DMS 273 (cell line): ENCODE measurements around the gene ALDH9A1.
A peak's percentile ranks its signal among the peaks of the same experiment; 100 is the strongest.
"Not testable (repeated sequence)": the region's sequence is repeated elsewhere in the genome, so short reads cannot be mapped to it uniquely, and the experiment has no call there.

Experiments
- DNase-seq: peaks from one replicate; lab custom pipeline; 2025; ENCODE audit not compliant: unreplicated experiment; lab: John Stamatoyannopoulos, UW

The ALDH9A1 gene

DNA sequence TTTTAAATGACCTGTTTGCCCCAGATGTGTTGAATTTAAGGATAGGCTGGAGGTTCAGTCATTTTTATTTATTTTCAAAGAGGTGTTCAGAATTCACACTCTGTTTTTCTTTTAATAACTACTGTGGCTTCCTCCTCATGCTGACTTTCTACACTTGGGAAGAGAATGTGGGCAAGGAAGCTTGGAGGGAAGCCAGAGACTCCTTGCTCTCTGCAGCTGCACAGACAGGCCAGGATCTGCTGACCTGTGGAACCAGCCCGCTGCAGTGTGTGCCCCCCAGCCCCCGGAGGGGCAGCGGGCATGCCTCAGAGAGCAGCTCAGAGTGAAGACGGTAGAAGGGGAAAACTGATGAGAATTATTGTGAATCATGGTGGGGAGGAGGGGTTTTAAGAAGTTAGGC lies 50.4 kb downstream of the ALDH9A1 start:
- DNase-seq = no peak

DNA sequence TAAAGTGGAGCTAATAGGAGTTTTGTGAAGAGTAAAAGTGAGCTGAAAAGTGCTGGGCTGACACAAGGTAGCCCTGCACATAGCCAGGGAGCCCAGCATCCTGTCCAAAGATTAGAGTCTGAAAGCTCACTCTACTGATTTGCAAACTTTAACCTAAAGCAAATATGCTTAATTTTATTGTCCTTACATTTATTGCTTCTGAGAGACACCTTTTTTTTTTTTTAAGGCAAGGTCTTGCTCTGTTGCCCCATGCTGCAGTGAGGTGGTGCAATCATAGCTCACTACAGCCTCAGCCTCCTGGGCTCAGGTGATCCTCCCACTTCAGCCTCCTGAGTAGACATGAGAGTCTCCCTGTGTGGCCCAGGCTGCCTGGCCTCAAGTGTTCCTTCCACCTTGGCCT lies 50.8 kb downstream of the ALDH9A1 start:
- DNase-seq = no peak

DNA sequence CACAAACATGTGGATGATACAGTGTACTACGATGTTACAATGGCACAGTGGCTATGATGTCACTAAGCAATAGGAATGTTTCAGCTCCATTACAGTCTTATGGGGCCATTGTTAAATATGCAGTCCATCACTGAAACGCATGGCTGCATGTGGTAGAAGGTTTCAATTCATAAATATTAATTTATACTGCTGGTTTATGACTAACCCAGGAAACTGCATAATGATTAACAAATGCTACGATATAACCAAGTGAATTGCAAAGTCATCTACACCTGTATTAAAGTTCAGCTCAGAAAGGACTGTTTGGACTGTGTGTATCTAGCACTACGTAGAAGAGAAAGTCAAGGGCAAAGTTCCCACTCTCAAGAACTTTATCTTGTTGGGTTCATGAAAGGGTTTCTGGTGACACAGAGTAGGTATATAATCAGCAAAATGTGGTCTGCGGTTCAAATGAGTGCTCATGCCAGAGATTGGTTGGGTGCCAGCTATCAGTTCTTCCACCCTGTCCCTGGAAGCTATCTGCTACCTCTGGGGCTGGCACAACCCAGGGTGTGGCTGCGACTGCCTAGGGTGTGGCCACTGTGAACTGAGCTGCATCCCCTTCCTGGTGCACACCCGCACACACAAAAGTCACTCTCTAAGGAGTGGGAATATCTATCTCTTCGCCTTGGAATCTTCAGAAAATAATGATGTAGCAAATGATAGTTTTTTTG lies 52.6 kb downstream of the ALDH9A1 start:
- peak; percentile 19 for DNase-seq

DNA sequence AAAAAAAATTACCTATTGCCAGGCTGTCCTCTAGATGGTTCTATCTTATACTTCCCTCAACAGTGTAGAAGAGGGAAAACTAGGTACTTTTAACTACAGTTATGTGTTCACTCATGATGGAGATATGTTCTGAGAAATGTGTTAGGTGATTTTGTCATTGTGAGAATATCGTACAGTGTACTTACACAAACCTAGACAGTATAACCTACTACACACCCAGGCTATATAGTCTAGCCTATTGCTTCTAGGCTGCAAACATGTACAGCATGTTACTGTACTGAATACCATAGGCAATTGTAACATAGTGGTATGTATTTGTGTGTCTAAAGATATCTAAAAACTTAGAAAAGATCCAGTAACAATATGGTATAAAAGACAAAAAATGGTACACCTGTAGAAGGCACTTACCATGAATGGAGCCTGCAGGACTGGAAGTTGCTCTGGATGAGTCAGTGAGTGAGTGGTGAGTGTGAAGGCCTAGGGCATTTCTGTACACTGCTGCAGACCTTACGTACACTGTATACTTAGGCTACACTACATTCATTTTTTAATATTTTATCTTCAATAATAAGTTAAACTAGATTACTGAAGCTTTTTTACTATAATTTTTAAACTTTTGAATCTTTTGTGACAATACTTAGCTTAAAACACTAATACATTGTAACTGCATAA lies 54.2 kb downstream of the ALDH9A1 start:
- no peak for DNase-seq

DNA sequence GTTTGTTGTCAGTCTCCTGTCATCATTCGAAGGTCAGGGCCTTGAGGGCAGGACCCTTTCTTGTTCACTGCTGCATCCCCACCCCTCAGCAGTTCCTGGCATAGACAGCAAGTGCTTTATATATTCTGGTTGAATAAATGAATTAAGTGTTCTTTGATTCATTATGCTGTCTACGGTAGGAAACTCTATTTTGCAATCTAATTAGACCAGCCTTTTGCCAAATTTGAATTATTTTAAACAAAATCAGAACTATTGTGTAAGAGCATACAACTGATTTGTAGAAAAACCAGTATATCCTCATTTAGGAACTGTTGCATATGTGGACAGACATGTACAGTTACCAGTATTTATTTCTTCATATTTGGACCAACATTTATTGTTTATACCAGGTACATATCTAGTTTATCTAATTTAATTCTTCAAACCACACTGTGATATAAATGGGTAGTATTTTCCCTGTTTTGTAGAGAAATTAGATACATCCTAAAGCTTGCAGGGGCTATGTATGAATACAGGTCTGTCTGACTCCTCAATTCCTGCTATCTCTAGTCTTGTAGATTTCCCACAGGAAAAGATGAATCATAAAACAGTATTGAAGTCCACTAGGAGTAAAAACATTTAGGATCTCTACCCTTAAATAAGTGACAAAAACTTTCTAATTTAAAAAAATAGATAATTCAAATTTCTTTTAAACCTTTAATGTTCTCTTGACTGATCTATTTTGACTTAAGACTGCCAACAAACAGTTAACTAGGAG lies 57.0 kb downstream of the ALDH9A1 start:
- DNase-seq = no peak

DNA sequence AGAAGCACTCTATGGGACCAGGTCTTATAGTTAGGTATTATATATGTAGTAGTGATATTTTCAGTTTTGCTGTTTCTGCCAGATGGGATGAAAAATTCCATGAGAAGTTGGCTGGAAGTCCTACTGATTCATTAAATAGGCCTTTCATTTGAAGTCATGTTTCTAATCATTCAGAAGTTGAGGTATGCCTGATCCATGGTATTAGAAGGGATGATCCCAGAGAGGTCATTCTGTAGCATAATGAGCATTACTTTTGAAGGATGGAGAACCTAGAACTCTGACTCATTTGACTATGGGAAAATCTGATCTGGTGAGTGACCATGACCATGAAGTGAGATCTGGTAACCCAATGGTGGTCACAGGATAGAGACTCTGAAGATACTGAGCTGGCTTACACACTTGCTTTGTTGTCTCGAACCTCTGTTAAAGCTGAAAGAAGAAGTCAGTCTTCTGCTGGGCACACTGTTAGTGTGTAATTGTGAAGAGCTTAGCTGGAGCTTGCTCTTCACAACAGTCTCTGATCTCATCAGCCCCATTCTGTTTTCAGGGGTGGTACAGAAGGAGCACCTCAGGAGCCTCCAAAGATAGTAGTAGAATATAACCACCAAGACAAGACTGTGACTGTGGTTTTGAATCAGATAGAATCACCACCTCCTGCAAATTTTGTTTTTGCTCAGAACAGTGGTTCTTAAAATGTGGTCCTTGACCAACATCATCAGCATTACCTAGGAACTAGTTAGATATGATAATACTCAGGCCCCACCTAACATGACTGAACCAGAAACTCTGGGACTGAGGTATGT lies 58.3 kb downstream of the ALDH9A1 start:
- no peak for DNase-seq

DNA sequence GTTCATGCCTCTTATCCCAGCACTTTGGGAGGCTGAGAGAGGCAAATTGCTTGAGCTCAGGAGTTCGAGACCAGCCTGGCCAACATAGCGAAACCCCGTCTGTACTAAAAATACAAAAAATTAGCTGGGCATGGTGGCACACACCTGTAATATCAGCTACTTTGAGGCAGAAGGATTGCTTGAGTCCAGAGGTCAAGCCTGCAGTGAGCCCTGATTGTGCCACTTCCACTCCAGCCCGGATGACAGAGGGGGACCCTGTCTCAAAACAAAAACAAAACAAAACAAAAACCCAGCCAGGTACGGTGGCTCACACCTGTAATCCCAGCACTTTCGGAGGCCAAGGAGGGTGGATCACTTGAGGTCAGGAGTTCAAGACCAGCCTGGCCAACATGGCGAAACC lies 60.2 kb downstream of the ALDH9A1 start:
- not testable (repeated sequence) for DNase-seq

DNA sequence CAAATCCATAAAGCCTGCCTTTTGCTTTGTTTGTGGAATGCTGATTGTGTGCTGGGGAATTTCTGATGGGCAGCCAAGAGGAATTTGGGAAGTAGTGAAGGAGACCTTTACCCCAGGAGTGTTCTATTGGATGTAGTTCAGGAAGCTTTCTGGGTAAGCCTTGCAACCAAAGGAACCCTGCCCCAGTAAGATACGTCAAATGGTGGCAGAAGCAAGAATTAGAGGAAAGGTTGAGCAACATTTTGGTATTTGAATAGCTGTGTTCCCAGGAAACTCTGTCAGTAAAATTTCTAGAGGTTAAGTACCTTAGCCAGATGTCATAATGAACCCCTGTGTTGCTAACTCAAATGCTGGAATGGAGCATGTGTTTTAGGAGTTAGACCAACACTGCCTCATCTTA lies 60.9 kb downstream of the ALDH9A1 start:
- no peak for DNase-seq

DNA sequence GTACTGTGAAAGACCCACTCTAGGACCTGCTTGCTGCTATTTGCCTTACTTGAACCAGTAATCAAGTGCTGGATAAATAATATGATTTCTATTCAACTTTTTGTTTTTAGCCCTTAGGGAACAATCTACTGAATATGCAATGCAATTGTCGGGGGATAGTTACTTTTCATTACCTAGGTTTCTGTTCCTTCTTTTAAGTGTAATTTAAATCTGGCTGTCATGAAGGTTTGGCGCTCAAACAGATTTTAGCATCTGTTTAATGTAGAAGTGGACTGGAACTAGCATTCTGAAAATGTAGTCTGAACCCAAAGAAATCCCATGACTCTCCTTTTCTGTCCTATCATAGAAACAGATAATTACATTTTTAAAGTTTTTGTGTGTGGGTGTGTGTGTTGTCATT lies 62.5 kb downstream of the ALDH9A1 start:
- no peak for DNase-seq

DNA sequence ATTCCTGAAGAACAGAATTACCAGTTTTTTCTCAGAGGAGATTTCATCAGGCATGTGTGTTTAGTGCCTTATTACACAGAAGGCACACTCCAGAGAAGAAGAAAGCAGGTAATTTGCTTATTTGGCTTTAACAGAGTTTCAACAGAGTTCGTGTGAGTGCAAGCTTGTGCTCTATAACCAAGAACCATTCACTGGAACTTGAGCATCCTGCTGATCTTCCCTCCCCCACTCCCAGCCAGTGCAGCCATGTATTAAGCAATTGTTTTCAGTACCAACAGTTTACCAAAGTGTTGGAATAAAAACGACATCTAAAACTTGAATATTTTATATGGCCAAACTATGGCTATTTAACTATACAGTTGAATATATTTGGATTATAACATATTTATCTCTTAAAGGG lies 63.0 kb downstream of the ALDH9A1 start:
- DNase-seq = no peak

DNA sequence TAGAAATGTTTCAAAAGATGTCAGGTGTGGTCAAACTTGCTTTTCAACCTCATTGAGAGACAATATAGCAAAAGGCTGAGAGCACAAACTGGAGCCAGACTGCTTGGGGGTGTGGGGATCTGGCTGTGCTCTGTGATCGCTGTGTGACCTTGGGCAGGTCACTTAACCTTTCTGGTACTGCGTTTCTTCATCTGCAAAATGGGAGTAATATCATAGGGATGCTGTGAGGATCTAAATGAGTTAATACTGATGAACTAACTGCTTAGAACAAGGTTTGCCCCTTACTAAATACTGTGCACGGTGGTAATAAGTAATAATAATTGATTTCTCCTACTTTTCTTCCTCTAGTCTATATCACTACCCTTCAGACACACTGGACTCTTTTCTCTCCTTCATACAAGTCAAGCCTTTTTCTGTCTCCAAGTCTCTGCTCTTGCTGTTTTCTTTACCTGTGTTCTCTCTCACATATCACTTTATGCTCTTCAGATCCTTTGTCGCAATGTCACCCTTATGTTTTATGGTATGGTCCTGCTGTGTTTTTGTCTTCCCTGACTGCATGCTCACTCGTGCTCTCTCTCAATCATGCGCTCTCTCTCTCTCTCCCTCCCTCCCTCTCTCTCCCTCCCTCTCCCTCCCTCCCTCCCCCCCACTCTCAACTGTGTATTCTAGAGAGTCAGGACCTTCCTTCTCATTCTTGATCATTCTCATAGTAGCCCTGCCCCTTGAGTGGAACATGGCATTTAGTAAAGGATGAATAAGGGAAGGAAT lies 64.0 kb downstream of the ALDH9A1 start:
- no peak for DNase-seq

DNA sequence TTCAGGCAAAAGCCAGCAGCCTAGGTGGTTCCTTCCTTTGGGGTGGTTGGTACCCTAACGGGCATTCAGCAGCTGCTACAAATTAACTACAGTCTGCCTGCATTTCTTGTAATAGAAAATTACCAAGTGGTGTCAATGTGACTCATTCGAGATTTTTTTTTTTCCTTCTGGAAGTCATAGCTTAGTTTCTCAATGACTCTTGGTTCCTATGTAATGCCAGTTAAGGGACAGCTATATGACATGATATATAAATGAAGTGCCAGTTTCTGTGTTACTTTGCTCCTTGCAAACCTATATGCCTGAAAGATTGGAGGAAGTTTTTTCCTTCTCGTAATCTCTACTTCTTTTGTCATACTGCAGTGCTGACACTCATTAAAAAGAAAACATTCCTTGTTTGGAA lies 64.7 kb downstream of the ALDH9A1 start:
- no peak for DNase-seq

DNA sequence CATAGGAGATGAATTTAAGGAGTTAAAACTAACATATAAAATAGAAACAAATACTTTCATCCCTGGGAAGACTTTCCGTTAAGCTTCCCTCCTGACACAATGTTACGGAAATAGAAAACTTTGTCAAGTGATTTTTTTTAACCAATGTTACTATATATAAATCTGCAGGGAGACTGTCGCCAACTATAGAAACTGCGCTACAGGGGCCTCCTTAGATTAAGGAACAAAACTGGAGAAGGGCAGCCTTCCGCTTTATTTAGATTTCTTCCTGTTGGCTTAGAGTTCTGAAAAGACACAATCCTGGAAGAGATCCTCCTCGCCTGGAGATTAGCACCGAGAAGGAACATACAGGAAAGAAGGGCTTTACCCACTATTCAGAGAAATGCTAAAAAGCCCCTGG lies 65.9 kb downstream of the ALDH9A1 start:
- no peak for DNase-seq

DNA sequence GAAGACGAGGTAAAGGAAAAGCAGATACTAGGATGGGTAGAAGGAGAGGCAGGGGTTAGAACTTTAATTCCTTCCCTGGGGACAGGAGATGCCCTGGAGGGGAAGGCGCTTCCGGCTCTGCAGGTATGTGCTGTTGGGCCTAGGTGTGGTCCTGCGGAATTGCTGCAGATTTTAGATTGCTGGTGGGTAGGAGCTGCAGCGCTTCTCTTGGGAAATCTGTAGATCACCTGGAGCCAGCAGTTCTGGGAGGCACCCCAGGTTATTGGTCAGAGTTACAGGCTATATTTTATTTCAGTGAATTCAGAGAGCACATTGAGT lies 66.3 kb downstream of the ALDH9A1 start:
- DNase-seq = no peak

DNA sequence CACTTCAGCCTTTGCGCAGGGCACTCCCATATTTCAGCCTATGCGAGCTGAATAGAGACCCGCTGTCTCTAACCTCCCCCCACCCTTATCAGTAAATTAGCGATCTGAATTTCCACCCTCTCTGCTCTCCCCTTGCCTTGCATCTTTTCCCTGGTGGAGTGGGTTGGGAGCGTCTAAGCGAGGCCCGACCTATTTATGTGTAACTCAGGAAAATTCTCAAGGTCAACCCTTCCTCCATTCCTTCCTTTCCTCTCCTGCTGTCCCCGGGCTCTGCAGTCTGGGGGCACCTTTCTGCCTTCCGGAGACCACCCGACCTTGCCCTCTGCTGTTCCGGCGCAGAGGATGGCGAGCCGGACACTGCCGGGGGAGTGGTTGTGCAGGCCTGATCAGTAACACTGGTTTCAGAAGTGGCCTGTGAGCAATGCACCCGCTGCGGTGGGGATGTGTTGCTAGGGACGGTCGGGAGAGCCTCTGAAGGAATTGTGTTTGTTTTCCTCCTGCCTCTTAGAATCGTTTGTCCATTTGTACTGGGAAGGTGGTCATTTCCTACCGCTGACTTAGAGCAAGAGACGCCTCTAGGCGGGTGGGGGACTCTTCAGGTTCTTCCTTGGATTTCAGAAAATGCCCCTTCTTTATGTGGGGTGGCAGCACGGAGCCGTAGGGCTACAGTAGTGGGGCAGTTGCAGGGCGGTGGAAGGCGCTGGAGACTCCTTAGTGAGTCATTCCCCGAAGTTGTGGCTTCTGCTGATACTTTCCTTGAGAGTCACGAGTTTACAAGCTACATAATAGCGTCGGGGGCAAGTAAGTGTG lies 66.8 kb downstream of the ALDH9A1 start:
- peak; percentile 73 for DNase-seq

DNA sequence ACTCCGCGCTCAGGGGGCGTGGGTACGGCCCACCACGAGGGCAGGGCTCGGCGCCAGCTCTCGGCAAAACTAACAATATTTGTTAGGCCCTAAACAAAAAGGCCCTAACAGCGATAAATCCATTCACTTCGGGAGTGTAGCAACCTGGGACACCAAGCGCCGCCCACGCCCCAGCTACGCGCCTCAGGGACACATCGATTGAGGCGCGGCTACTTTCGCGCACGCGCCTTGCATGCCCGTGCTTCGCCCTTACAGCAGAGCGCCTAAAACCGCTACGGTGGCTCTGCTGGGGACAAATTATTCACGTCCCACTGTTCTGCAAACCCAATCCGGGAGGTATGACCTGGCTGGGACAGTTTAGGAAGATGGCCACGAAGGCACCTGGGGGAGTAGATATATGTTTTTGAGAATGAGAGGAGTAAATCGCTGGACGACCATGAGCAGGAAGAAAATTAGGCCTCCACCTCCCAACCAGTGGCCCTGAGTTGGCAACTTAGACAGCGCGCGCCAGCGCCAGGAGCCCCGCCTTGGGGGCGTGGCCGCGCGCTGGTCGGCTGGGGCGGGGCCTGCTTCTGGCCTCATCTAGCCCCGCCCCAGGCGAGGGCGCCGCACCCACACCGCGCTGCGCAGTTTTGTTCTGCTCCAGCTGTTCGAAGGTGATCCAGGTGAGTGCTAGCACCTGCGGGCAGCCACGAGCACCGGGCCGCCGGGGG lies 67.6 kb downstream of the ALDH9A1 start, which contains the start of gene MGST3:
Gene MGST3, plus strand, starts transcription at position 606 of the 713 bp plus-strand sequence. CDS start 18,614 bp downstream, outside the sequence.
- DNase-seq = peak; percentile 98

DNA sequence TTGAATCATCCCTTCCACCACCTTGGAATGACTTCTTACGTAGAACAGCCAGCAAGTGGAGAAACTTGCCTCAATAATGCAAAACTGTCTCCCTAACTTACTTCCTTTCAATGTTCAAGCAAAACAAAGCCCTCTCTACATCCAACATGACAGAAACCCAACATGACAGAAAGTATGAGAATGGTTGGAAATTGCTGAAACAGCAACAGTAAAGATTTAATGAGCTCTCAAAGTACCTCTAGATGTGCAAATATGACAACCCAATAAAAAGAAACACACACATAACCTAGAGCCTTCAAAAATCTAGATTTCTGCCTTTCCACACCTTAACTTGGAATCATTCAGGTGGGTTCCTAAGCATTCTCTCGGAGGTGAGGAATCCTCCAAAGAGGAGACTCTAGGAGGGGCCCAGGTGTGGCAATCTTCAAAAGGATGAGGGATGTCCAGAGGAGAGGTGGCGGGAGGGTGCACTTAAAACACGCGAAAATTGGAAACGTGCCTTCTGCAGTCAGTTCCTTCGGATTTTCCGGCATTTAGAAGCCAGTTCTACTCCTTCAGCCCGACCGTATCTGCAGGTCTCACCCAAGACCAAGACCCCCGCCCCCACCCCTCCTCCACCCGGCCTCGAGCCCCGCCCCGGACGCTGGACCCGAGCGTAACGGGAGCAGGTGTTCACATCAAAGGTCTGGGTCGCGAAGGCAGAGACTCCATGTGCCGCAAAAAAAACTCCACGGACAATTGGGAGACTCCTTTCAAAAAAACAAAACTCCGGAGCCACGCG lies 68.3 kb downstream of the ALDH9A1 start:
- DNase-seq = peak; percentile 80

DNA sequence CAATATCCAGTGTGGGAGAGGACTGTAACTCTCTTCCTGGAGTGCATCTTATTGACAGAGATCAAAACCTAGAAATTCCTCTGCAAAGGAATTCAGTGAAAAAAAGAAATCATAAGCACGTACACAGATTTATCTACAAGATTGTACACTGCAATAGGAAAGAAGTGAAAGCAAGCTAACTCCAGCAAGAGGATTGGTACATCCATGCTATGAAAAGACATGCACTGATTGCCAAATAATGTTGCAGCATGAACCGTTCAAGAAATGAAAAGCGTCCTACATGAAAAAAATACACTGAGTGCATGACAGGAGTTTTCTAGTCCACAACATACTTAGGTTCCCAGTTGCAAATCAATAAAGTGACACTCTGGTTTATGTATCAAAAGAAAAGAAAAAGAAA lies 69.2 kb downstream of the ALDH9A1 start:
- no peak for DNase-seq
